Stimulated activated naive CD4-positive, alpha-beta T cell treated with Interleukin-2 at 50 U/mL for 16 hours (primary cell): ENCODE measurements around the gene NLRP5.
"Not testable (repeated sequence)": the region's sequence is repeated elsewhere in the genome, so short reads cannot be mapped to it uniquely, and the experiment has no call there.

Experiments used
- DNase-seq: peaks from one replicate; lab custom pipeline; 2025; lab: John Stamatoyannopoulos, UW

The NLRP5 gene

GRCh38 chr19:56076498-56076897 is 89.9 kb downstream of the NLRP5 start:
- DNase-seq = peak; percentile 11

- no peak for DNase-seq
Measured at GRCh38 chr19:56079609-56080008, 93.0 kb downstream of the NLRP5 start.

GRCh38 chr19:56080669-56081401 is 94.3 kb downstream of the NLRP5 start:
- DNase-seq = peak; percentile 64

- DNase-seq = no peak
Measured at GRCh38 chr19:56083668-56084067, 97.1 kb downstream of the NLRP5 start.

- DNase-seq = no peak
Measured at GRCh38 chr19:56084835-56085536, 98.4 kb downstream of the NLRP5 start.

GRCh38 chr19:56085571-56086275 is 99.1 kb downstream of the NLRP5 start:
- no peak for DNase-seq

GRCh38 chr19:56086671-56087430 is 100.3 kb downstream of the NLRP5 start:
- no peak for DNase-seq

- no peak for DNase-seq
Measured at GRCh38 chr19:56087647-56088496, 101.3 kb downstream of the NLRP5 start.

GRCh38 chr19:56088497-56089215 is 102.1 kb downstream of the NLRP5 start:
- no peak for DNase-seq

GRCh38 chr19:56089344-56089743 is 102.8 kb downstream of the NLRP5 start:
- DNase-seq = no peak

- no peak for DNase-seq
Measured at GRCh38 chr19:56091066-56091490, 104.5 kb downstream of the NLRP5 start.

GRCh38 chr19:56091751-56092546 is 105.4 kb downstream of the NLRP5 start:
- peak; percentile 52 for DNase-seq

- no peak for DNase-seq
Measured at GRCh38 chr19:56092685-56093631, 106.4 kb downstream of the NLRP5 start.

- DNase-seq = no peak
Measured at GRCh38 chr19:56094449-56094848, 107.9 kb downstream of the NLRP5 start.

GRCh38 chr19:56096665-56097064 is 110.1 kb downstream of the NLRP5 start:
- DNase-seq = no peak

GRCh38 chr19:56097306-56097705 is 110.7 kb downstream of the NLRP5 start:
- DNase-seq = no peak

- DNase-seq = no peak
Measured at GRCh38 chr19:56097776-56098175, 111.2 kb downstream of the NLRP5 start.

GRCh38 chr19:56098237-56098636 is 111.7 kb downstream of the NLRP5 start:
- DNase-seq = not testable (repeated sequence)
